BJ (cell line): ENCODE data around the gene C16orf89. TPM values are rescaled to one million over a fixed set of nuclear protein-coding genes. Genes with fewer than 3 reads are reported as not detected.
A peak's percentile ranks its signal among the peaks of the same experiment; 100 is the strongest.
"Not testable (repeated sequence)": the region's sequence is repeated elsewhere in the genome, so short reads cannot be mapped to it uniquely, and the experiment has no call there.

Experiments used
- CTCF ChIA-PET: fragments of 350-600 bp; formaldehyde crosslinking; extraction: SDS; loops from one replicate; lab custom pipeline; 2021; ENCODE audit warnings: antibody characterized with exemption, inconsistent platforms; lab: Yijun Ruan, JAX
- POLR2A ChIA-PET: fragments of 300-600 bp; sonication (Branson Sonifier 250); formaldehyde crosslinking; extraction: SDS; loops from one replicate; lab custom pipeline; 2021; ENCODE audit warnings: antibody characterized with exemption; lab: Charles Lee
- DNase-seq: peaks from one replicate; pipeline ENCODE4 v3.0.0-alpha.2; 2011; ENCODE audit warnings: low read depth
- H3K27me3 ChIP-seq: 2 replicates; pipeline ENCODE4 v1.6.0; 2011; ENCODE audit warnings: low read length; ENCODE audit not compliant: control insufficient read depth, insufficient read depth
- H3K36me3 ChIP-seq: 2 replicates; pipeline ENCODE4 v1.5.1; 2011; ENCODE audit warnings: low read length; ENCODE audit not compliant: control insufficient read depth, insufficient read depth
- H3K4me3 ChIP-seq: 2 replicates; pipeline ENCODE4 v1.5.1; 2011; ENCODE audit warnings: low read depth, mild to moderate bottlenecking, control low read depth, low read length
- polyA minus RNA-seq: library from RNA; depleted of rRNA, polyadenylated mRNA; stranded (reverse); fragments of >200 nt; gene quantifications from 2 replicates; pipeline ENCODE4 v1.2.3, GENCODE V29; 2011; rRNA and poly(A)+ RNA removed
- polyA plus RNA-seq: library from polyadenylated mRNA; depleted of rRNA; stranded (reverse); fragments of >200 nt; gene quantifications from 2 replicates; pipeline ENCODE4 v1.2.3, GENCODE V29; 2011; rRNA removed
- TF ChIP-seq, protein P1 (sequence below): IDR thresholded peaks from 2 replicates; pipeline ENCODE4 v1.5.1; 2011; ENCODE audit warnings: low read depth, mild to moderate bottlenecking, control low read depth, inconsistent platforms, low read length, moderate library complexity; ENCODE audit not compliant: insufficient read depth

Gene C16orf89, protein sequence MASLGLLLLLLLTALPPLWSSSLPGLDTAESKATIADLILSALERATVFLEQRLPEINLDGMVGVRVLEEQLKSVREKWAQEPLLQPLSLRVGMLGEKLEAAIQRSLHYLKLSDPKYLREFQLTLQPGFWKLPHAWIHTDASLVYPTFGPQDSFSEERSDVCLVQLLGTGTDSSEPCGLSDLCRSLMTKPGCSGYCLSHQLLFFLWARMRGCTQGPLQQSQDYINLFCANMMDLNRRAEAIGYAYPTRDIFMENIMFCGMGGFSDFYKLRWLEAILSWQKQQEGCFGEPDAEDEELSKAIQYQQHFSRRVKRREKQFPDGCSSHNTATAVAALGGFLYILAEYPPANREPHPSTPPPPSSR
- polyA plus RNA-seq (not detected in 2 replicates), polyA minus RNA-seq (not detected in 2 replicates)

DNA sequence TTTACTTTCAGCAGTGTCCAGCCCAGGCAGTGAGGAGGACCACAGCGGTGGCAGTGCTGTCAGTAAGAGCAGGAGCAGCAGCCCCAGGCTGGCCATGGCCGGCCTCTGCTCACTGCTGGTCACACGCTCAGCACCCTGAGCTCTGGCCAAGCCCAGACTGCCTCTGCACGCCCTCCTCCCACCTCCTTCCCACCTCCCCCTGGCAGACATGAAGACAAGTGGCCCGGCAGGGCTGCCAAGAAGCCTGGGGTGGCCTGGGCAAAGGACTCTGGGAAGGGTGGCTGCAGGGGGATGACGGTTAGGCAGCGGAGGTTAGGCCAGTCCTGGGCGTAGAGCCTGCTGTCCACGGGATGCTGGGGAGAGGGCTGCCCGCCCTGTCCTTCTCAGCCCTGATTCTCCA is at the start of gene C16orf89:
TSS of gene C16orf89 (minus strand) at position 144 of the 400 bp plus-strand sequence. CDS start at position 96, 48 bp downstream.
- POLR2A ChIA-PET, result no interaction called here
- DNase-seq, result no peak
- Histone ChIP-seq H3K4me3 (no peak within 1 kb of the TSS), H3K27me3 (peaks cover 2% of the 10 kb centered on the region), H3K36me3 (no peaks in the 10 kb centered on the region)
- CTCF ChIA-PET, result no interaction called here
- TF ChIP-seq, protein P1, sequence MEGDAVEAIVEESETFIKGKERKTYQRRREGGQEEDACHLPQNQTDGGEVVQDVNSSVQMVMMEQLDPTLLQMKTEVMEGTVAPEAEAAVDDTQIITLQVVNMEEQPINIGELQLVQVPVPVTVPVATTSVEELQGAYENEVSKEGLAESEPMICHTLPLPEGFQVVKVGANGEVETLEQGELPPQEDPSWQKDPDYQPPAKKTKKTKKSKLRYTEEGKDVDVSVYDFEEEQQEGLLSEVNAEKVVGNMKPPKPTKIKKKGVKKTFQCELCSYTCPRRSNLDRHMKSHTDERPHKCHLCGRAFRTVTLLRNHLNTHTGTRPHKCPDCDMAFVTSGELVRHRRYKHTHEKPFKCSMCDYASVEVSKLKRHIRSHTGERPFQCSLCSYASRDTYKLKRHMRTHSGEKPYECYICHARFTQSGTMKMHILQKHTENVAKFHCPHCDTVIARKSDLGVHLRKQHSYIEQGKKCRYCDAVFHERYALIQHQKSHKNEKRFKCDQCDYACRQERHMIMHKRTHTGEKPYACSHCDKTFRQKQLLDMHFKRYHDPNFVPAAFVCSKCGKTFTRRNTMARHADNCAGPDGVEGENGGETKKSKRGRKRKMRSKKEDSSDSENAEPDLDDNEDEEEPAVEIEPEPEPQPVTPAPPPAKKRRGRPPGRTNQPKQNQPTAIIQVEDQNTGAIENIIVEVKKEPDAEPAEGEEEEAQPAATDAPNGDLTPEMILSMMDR, result no peak

DNA sequence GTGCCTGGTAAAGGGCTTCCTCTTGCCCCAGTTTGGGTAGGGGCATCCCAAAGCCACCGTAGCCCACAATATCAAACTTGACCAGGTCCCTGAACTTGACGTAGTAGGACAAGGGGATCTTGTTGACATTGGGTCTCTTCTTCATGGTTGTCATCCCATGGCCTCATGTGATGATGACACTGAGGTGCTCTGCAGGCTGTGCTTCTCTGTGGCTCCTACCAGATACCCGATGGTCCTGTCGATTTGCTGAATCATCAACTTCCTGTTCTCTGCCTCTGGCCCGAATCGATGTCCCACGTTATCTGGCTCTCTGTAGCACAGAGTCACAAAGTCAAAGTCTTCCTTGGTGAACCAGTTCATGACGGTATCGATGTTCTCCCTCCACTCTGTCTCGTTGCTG is 45.2 kb upstream of the C16orf89 start:
- H3K27me3 ChIP-seq, POLR2A ChIA-PET: not testable (repeated sequence)

DNA sequence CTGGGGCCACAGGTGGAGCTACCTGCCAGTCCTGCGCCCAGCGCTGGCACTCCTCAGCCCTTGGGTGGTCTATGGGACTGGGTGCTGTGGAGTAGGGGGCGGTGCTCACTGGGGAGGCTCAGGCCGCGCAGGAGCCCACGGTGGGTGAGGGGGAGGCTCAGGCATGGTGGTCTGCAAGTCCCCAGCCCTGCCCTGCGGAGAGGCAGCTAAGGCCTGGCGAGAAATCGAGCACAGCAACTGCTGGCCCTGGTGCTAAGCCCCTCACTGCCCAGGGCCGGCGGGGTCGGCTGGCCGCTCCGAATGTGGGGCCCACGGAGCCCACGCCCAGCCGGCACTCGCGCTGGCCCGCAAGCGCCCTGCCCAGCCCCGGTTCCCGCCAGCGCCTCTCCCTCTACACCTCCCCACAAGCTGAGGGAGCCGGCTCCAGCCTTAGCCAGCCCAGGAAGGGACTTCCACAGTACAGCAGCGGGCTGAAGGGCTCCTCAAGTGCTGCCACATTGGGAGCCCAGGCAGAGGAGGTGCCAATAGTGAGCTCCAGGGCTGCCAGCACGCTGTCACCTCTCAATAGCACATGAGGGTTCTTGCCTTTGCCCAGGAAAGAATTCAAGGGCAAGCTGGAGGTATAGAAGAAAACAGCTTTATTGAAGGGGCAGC is 42.9 kb upstream of the C16orf89 start:
- TF ChIP-seq, protein P1, result no peak
- Histone ChIP-seq H3K27me3 (no peaks in the 10 kb centered on the region), H3K36me3 (no peaks in the 10 kb centered on the region), H3K4me3 (no peak overlapping the region)
- POLR2A ChIA-PET, result no interaction called here
- no peak for DNase-seq
- CTCF ChIA-PET, result no interaction called here

More for the DNA sequence above, 45.2 kb upstream of the C16orf89 start:
- H3K36me3 ChIP-seq, DNase-seq, H3K4me3 ChIP-seq, CTCF ChIA-PET: not testable (repeated sequence)

DNA sequence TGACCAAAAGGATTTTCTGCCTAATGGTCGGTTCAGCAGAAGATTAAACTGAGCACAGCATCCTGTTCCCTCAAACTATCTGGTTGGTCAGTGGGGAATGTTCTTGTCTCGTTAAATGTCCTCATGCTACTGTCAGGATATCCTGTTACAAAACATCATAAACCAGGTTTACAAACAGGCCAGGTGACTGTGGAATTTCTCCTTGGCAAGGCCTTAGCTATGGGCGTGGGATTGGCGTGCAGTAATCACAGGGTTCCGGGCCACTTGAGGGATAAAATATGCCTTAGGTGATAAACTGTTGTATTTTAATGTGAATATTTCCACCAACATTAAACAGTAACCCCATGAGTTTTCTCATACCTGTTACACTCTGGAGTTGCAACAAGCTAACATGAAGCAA is 39.3 kb upstream of the C16orf89 start:
- H3K4me3 ChIP-seq, DNase-seq, H3K36me3 ChIP-seq, POLR2A ChIA-PET, CTCF ChIA-PET, H3K27me3 ChIP-seq: not testable (repeated sequence)

DNA sequence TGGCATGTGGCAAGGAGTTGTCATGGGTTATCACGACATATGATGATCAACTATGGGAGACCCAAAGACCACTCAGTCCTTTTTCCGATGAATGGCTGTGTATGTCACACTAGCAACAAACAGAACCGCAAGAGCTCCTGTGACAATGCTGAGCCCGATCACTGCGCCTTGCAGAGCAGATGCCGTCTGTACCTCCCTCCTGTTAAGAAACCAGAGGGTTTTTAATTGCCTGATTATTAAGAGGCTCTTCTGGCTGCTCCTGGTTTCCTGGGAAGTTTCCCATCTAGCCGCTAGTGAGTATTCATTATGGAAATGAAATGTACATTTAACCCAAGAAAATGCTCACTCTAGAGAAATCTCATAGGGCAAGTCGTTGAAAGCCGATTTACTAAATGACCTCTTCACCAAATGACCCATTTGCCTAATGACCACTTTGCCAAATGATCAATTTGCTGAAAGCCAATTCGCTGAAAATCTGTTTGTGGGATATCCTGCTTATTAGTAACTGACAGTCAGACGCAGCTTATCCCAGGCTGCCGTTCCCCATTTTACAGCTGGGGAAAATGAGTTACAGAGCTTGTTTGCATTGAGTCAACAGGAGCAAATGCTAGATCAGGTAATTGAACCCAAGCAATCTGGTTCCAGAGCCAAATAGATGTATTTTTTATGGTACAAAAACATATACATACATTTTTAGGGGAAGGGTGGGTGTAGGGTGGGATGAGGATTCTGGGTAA is 37.7 kb upstream of the C16orf89 start:
- H3K36me3 ChIP-seq, DNase-seq, H3K4me3 ChIP-seq, CTCF ChIA-PET, POLR2A ChIA-PET, H3K27me3 ChIP-seq: not testable (repeated sequence)

DNA sequence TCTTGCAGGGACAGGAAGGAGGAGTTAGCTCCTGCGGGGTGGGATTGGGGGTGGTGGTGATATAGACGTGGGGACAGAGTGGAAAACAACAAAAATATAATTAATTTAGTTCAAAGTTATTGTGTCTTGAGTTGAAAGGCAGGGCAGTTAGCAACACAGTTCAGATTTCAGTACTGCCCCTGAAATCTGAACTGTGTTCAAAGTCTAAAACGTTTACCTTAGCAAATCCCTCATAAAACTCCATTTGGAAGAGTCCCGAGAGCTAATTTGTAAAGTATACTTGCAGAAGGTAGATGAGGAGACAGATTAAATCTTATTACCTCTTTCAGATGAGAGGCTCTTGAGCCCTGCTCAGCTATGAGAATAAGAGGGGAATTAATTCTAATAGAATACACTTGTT is 33.4 kb upstream of the C16orf89 start:
- H3K4me3 ChIP-seq, H3K36me3 ChIP-seq, H3K27me3 ChIP-seq, DNase-seq, CTCF ChIA-PET, POLR2A ChIA-PET: not testable (repeated sequence)

DNA sequence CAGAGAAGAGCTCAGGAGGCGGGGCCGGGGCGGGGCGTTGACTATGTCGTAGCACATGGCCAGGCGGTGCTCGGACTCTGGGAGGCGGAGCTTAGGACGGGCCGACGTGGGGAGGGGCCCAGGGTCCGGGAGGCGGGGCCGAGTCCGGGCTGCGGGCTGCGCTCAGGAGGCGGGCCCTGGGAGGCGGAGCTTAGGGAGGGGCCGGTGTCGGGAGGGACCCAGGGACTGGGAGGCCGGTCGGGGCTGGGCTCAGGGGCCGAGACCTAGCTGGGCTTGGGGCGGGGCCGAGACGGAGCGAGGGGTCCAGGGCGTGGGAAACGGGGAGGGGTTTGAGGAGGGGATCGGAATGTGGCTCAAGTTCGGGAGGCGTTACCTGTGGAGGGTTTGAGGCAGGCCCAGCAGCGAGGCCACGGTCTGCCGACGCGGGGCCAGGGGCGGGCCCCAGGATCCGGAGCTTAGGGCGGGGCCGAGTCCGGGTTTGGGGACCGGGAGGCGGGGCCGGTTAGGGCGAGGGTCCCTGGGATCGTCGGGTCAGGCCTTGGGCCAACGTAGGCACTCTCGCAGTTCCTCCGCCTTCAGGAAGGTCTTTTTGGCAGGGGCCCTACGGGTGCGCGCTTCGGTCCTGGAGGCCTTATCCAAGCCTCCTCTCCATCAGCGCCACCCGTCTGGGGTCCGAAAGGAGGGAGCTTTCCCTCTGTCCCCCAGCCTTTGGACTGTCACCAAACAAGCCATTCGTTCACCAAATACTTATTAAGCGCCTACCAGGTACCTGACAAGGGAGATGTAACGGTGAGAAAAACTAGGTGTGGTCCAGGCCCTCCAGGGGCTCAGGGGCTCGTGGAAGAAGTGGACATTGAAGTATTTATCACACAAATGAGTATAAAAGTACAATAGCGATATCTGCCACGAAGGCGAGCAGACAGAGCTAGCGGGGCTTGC is 32.7 kb upstream of the C16orf89 start:
- H3K36me3 ChIP-seq, DNase-seq, H3K27me3 ChIP-seq, CTCF ChIA-PET: not testable (repeated sequence)
- peak overlapping the region; percentile 66 for H3K4me3 ChIP-seq
- POLR2A ChIA-PET, result interaction anchor here (0.6 kb wide), 1 partner anchor 1551 kb away, joined by 4 read pairs; no protein-coding TSS in a partner anchor

DNA sequence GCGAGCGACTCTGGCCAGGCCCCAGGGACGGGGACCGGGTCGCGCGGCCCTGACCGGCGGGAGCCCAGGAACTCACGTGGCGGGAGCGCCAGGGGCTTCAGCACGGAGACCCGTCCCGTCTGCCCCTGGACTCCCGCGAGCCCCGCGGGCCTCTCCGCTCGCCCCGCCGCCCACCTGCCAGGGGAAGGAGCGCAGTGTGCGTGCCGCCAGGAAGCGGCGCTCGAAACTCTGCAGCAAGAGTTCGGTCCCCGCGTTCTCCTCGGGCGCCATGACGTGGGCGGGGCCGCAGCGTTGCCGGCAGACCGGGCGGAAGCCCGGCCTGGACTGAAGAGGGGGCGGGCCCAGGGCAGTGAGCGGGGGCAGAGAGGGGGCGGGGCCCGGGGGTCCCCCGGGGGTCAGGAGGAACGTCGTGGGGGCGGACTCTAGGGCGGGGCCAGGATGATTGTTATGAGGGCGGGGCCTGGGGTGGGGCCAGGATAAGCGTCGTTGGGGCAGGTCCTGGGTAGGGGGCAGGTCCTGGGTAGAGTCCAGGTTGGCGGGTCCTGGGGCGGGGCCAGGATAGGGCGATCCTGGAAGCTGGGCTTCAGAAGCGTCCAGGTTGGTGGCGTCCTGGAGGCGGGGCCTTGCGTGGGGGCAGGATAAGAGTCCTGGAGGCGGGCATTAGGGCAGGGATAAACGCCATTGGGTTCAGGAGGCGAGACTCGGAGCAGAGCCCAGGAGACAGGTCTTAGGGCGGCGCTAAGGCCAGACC is 31.9 kb upstream of the C16orf89 start, which contains the start of gene EEF2KMT:
TSS of gene EEF2KMT (minus strand) at position 326 of the 751 bp plus-strand sequence. CDS start at position 270, 56 bp downstream.
- peak; percentile 97 for DNase-seq
- POLR2A ChIA-PET, result interaction anchor here (0.6 kb wide), 1 partner anchor 1552 kb away, joined by 4 read pairs; no protein-coding TSS in a partner anchor
- H3K4me3 ChIP-seq, result peak within 1 kb of the TSS; percentile 74
- H3K36me3 ChIP-seq, CTCF ChIA-PET, H3K27me3 ChIP-seq: not testable (repeated sequence)

DNA sequence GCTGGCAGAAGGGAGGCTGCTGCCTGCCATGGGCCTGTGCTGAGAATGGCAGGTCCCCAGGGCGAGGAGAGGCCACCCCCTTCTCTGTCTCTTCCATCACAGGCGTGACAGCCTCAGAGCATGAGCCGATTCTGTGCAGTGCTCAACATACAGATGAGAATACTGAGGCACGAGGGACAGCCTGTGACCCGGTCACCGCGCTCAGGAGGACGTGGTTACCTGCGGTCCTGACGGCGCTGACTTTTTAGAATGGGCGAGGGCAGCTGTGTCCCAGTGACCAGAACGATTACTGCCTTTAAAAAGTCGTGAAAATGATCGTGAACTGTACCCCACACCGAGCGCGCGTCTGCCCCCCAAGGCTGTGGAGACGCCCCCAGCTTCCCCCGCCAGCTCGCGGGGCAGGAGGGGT is 31.3 kb upstream of the C16orf89 start:
- CTCF ChIA-PET, DNase-seq: not testable (repeated sequence)

More for the DNA sequence above, 31.3 kb upstream of the C16orf89 start:
- H3K36me3 ChIP-seq, POLR2A ChIA-PET, H3K27me3 ChIP-seq: not testable (repeated sequence)
- H3K4me3 ChIP-seq, result peak overlapping the region; percentile 74
